IMR-90 (cell line): ENCODE results near the gene SLC4A8. TPM values are rescaled to one million over a fixed set of nuclear protein-coding genes. Genes with fewer than 3 reads are reported as not detected.

Experiments
- ATAC-seq: fragments of 200-7000 bp; cut with Tn5 transposase; 2 replicates; pipeline ENCODE4 v1.9.1; 2020; ENCODE audit warnings: low read depth, mild to moderate bottlenecking, moderate library complexity
- BruUV-seq: library from RNA; stranded (reverse); fragments of 400-500 nt; replicated peaks from 2 replicates; lab custom pipeline; 2021; lab: Mats Ljungman, UMichigan
- CTCF ChIA-PET: fragments of 300-600 bp; formaldehyde crosslinking; extraction: SDS; loops from one replicate; lab custom pipeline; 2021; ENCODE audit warnings: antibody characterized with exemption; lab: Yijun Ruan, JAX
- POLR2A ChIA-PET: fragments of 300-600 bp; sonication (Branson Sonifier 250); formaldehyde crosslinking; loops from one replicate; lab custom pipeline; 2022; ENCODE audit warnings: antibody characterized with exemption; ENCODE audit not compliant: unreplicated experiment; lab: Charles Lee
- DNase-seq: peaks from one replicate; pipeline ENCODE4 v3.0.0; 2013
- H2AFZ ChIP-seq: replicated peaks from 2 replicates; pipeline ENCODE3; 2013; ENCODE audit warnings: low read length, mild to moderate bottlenecking; ENCODE audit not compliant: poor library complexity
- H2AK5ac ChIP-seq: 2 replicates; pipeline ENCODE4 v1.6.1; 2013; ENCODE audit warnings: low read depth, low read length, inconsistent platforms
- H2AK9ac ChIP-seq: replicated peaks from 2 replicates; pipeline ENCODE3; 2013; ENCODE audit warnings: mild to moderate bottlenecking, low read depth, low read length, moderate library complexity; ENCODE audit not compliant: poor library complexity
- H2BK120ac ChIP-seq: 2 replicates; pipeline ENCODE4 v1.6.1; 2013; ENCODE audit warnings: low read depth, low read length, inconsistent platforms
- H2BK15ac ChIP-seq: 3 replicates; pipeline ENCODE4 v1.6.1; 2013; ENCODE audit warnings: low read depth, low read length, inconsistent platforms
- H2BK20ac ChIP-seq: 2 replicates; pipeline ENCODE4 v1.6.1; 2013; ENCODE audit warnings: low read depth, mild to moderate bottlenecking, inconsistent platforms, low read length, moderate library complexity
- H2BK5ac ChIP-seq: 2 replicates; pipeline ENCODE4 v1.6.1; 2013; ENCODE audit warnings: mild to moderate bottlenecking, low read depth, low read length, inconsistent platforms; ENCODE audit not compliant: poor library complexity, severe bottlenecking
- H3K14ac ChIP-seq: replicated peaks from 2 replicates; pipeline ENCODE4 v1.6.1; 2013; ENCODE audit warnings: low read depth, low read length, inconsistent platforms
- H3K18ac ChIP-seq: 2 replicates; pipeline ENCODE4 v1.6.1; 2013; ENCODE audit warnings: low read depth, low read length, control low read depth
- H3K23ac ChIP-seq: 2 replicates; pipeline ENCODE4 v1.6.1; 2013; ENCODE audit warnings: low read depth, low read length, inconsistent platforms
- H3K27ac ChIP-seq: 2 replicates; pipeline ENCODE4 v1.5.1; 2013; ENCODE audit warnings: mild to moderate bottlenecking, control low read depth, low read length; ENCODE audit not compliant: insufficient read depth
- H3K27me3 ChIP-seq: 2 replicates; pipeline ENCODE4 v1.6.1; 2013; ENCODE audit warnings: low read length; ENCODE audit not compliant: control insufficient read depth, insufficient read depth
- H3K36me3 ChIP-seq: 2 replicates; pipeline ENCODE4 v1.6.1; 2013; ENCODE audit warnings: low read length, mixed read lengths; ENCODE audit not compliant: control insufficient read depth, insufficient read depth
- H3K4ac ChIP-seq: 2 replicates; pipeline ENCODE4 v1.6.1; 2013; ENCODE audit warnings: low read depth, low read length, inconsistent platforms
- H3K4me1 ChIP-seq: 2 replicates; pipeline ENCODE4 v1.6.1; 2013; ENCODE audit warnings: low read length, mixed read lengths; ENCODE audit not compliant: control insufficient read depth, insufficient read depth
- H3K4me2 ChIP-seq: 2 replicates; pipeline ENCODE4 v1.6.1; 2013; ENCODE audit warnings: low read depth, mild to moderate bottlenecking, control low read depth, low read length, moderate library complexity
- H3K4me3 ChIP-seq: 2 replicates; pipeline ENCODE4 v1.5.1; 2013; ENCODE audit warnings: low read depth, mild to moderate bottlenecking, control low read depth, low read length, moderate library complexity; ENCODE audit not compliant: insufficient read depth
- H3K56ac ChIP-seq: 2 replicates; pipeline ENCODE4 v1.6.1; 2013; ENCODE audit warnings: low read length, inconsistent platforms; ENCODE audit not compliant: insufficient read depth; ENCODE audit errors: extremely low read depth
- H3K79me1 ChIP-seq, 2 experiments: 2 replicates each; pipeline ENCODE4 v1.6.1; 2013; ENCODE audit warnings: low read length in 2 of 2, inconsistent platforms in 1 of 2, low read depth in 1 of 2
- H3K9ac ChIP-seq: 2 replicates; pipeline ENCODE4 v1.6.1; 2013; ENCODE audit warnings: low read depth, low read length, control low read depth
- H3K9me1 ChIP-seq: 2 replicates; pipeline ENCODE4 v1.6.1; 2013; ENCODE audit warnings: low read length, inconsistent platforms; ENCODE audit not compliant: insufficient read depth
- H3K9me3 ChIP-seq: 2 replicates; pipeline ENCODE4 v1.6.1; 2013; ENCODE audit warnings: low read length; ENCODE audit not compliant: control insufficient read depth, insufficient read depth
- H4K20me1 ChIP-seq: 2 replicates; pipeline ENCODE4 v1.6.1; 2013; ENCODE audit warnings: low read length, inconsistent platforms; ENCODE audit not compliant: insufficient read depth
- H4K5ac ChIP-seq: 2 replicates; pipeline ENCODE4 v1.6.1; 2013; ENCODE audit warnings: mild to moderate bottlenecking, low read depth, low read length, control low read depth
- H4K8ac ChIP-seq, 2 experiments: 2 replicates each; pipeline ENCODE4 v1.6.1; 2013; ENCODE audit warnings: low read depth in 2 of 2, low read length in 2 of 2, control low read depth in 1 of 2, inconsistent platforms in 1 of 2
- H4K91ac ChIP-seq: 2 replicates; pipeline ENCODE4 v1.6.1; 2013; ENCODE audit warnings: low read depth, low read length, inconsistent platforms; ENCODE audit not compliant: insufficient read depth
- BHLHE40 ChIP-seq: fragments of 150-350 bp; IDR thresholded peaks from 2 replicates; pipeline ENCODE4 v1.6.1; 2016; ENCODE audit warnings: mild to moderate bottlenecking, low read depth, low read length
- CEBPB ChIP-seq: IDR thresholded peaks from 2 replicates; pipeline ENCODE4 v1.6.1; 2012; ENCODE audit warnings: low read depth, low read length, improper control_type of control experiment
- CHD1 ChIP-seq: IDR thresholded peaks from 2 replicates; pipeline ENCODE4 v1.6.1; 2012; ENCODE audit warnings: low read depth, low read length, improper control_type of control experiment
- CTCF ChIP-seq: conservative IDR thresholded peaks from 2 replicates; pipeline ENCODE4 v1.5.1; 2012; ENCODE audit warnings: mild to moderate bottlenecking, low read depth, low read length, improper control_type of control experiment
- FOS ChIP-seq: fragments of 150-350 bp; IDR thresholded peaks from 2 replicates; pipeline ENCODE4 v1.6.1; 2016; ENCODE audit warnings: low read depth, low read length
- MAFK ChIP-seq: IDR thresholded peaks from 2 replicates; pipeline ENCODE4 v1.6.1; 2012; ENCODE audit warnings: low read depth, low read length, improper control_type of control experiment
- MAZ ChIP-seq: IDR thresholded peaks from 2 replicates; pipeline ENCODE4 v1.6.1; 2012; ENCODE audit warnings: low read depth, mild to moderate bottlenecking, low read length, improper control_type of control experiment, moderate library complexity, borderline replicate concordance
- MXI1 ChIP-seq: IDR thresholded peaks from 2 replicates; pipeline ENCODE4 v1.6.1; 2012; ENCODE audit warnings: low read depth, mild to moderate bottlenecking, low read length, moderate library complexity, borderline replicate concordance
- NFE2L2 ChIP-seq: fragments of 150-350 bp; IDR thresholded peaks from 2 replicates; pipeline ENCODE4 v1.6.1; 2016; ENCODE audit warnings: low read depth, mild to moderate bottlenecking, low read length
- POLR2A ChIP-seq: IDR thresholded peaks from 2 replicates; pipeline ENCODE4 v1.6.1; 2012; ENCODE audit warnings: mild to moderate bottlenecking, low read depth, low read length
- RAD21 ChIP-seq: IDR thresholded peaks from 2 replicates; pipeline ENCODE4 v1.6.1; 2012; ENCODE audit warnings: low read length, improper control_type of control experiment
- RCOR1 ChIP-seq: IDR thresholded peaks from 2 replicates; pipeline ENCODE4 v1.6.1; 2012; ENCODE audit warnings: mild to moderate bottlenecking, low read length, improper control_type of control experiment; ENCODE audit not compliant: insufficient replicate concordance
- RFX5 ChIP-seq: IDR thresholded peaks from 2 replicates; pipeline ENCODE4 v1.8.0; 2012; ENCODE audit warnings: low read depth, mild to moderate bottlenecking, low read length, moderate library complexity
- SMC3 ChIP-seq: fragments of 150-350 bp; IDR thresholded peaks from 2 replicates; pipeline ENCODE4 v1.6.1; 2016; ENCODE audit warnings: low read depth, mild to moderate bottlenecking, antibody characterized with exemption, low read length, moderate library complexity
- USF2 ChIP-seq: fragments of 150-350 bp; IDR thresholded peaks from 2 replicates; pipeline ENCODE4 v1.6.1; 2017; ENCODE audit warnings: mild to moderate bottlenecking, antibody characterized with exemption, low read length, low read depth
- WGBS, 2 experiments: methylation state at CpG; one replicate each; pipeline versions ENCODE4 v1.1.5 to v1.1.7; 2013; ENCODE audit warnings: missing lambda C conversion rate in 2 of 2; ENCODE audit not compliant: insufficient read length in 1 of 2; ENCODE audit errors: extremely low coverage in 2 of 2; 5-methylcytosine and 5-hydroxymethylcytosine counted together
- dilution Hi-C: fragments of 300-500 bp; cut with HindIII; formaldehyde crosslinking; loops from one replicate; pipeline ENCODE4 v1.14.3; 2018; ENCODE audit warnings: low sequenced_read_pairs; ENCODE audit not compliant: unreplicated experiment
- in situ Hi-C: fragments of 300-500 bp; cut with MboI; formaldehyde crosslinking; loops from 3 replicates; pipeline ENCODE4 v1.14.3; 2019; ENCODE audit warnings: low sequenced_read_pairs, inconsistent platforms, mixed read lengths
- intact Hi-C: fragments of 100-400 bp; cut with micrococcal nuclease; formaldehyde crosslinking; loops from 2 replicates; pipeline ENCODE4 v1.10.0; 2022
- polyA plus RNA-seq, 3 experiments: library from polyadenylated mRNA; depleted of rRNA; stranded (reverse); fragments of >200 nt; gene quantifications; 2 replicates each; pipeline ENCODE4 v1.2.3, GENCODE V29; 2012; ENCODE audit warnings: low replicate concordance in 1 of 3
- total RNA-seq: library from RNA; depleted of rRNA; stranded (reverse); fragments of >200 nt; gene quantifications from 2 replicates; pipeline ENCODE4 v1.2.3, GENCODE V29; 2012
- TF ChIP-seq, protein P1 (sequence below): fragments of 150-350 bp; IDR thresholded peaks from 2 replicates; pipeline ENCODE4 v1.6.1; 2016; ENCODE audit warnings: low read depth, mild to moderate bottlenecking, low read length, moderate library complexity, borderline replicate concordance

Gene SLC4A8
- total and polyA plus RNA-seq, 2 of the 4 experiments (the other 2 are of a cell fraction): 3.1 to 5.2 TPM

DNA sequence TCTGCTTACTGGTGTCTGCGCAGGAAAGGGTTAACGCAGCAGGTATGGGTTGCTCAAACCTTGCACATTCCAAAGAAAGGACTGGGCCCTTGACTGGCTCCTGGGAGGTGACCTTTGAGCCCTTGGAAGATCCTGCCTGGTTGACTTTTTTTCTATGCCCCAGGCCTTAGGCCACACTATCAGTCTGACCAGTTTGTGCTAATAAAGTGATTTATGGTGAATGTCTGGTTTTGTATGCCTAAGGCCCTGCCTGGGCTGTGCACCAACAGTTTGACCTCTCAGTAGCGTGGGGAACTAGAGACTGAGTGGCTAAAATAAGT, 105.0 kb downstream of the SLC4A8 start:
- peaks cover 5% of the 10 kb centered on the region; the same call in 1 of the 2 replicates for H3K4me1 ChIP-seq
- ATAC-seq (no peak), DNase-seq (no peak)
- no peak overlapping the region for H3K4me3 ChIP-seq
- no peaks in the 10 kb centered on the region for H3K79me1 ChIP-seq
- H3K9me3 ChIP-seq: no peaks in the 10 kb centered on the region
- POLR2A ChIA-PET: no interaction called here
- WGBS, 2 experiments: no CpG with 5 or more reads among the region's 3 CpGs
- no peak overlapping the region for H3K56ac ChIP-seq
- H2AK5ac ChIP-seq: no peak overlapping the region
- no peak for TF ChIP-seq RAD21
- no peak for TF ChIP-seq BHLHE40
- no peak for TF ChIP-seq RFX5
- no peak for TF ChIP-seq CTCF
- TF ChIP-seq CHD1: no peak
- no peak for TF ChIP-seq MAZ
- TF ChIP-seq POLR2A: no peak
- no peak for TF ChIP-seq RCOR1
- TF ChIP-seq FOS: no peak
- TF ChIP-seq NFE2L2: no peak
- TF ChIP-seq USF2: no peak
- no peak for TF ChIP-seq MXI1
- TF ChIP-seq, protein P1, sequence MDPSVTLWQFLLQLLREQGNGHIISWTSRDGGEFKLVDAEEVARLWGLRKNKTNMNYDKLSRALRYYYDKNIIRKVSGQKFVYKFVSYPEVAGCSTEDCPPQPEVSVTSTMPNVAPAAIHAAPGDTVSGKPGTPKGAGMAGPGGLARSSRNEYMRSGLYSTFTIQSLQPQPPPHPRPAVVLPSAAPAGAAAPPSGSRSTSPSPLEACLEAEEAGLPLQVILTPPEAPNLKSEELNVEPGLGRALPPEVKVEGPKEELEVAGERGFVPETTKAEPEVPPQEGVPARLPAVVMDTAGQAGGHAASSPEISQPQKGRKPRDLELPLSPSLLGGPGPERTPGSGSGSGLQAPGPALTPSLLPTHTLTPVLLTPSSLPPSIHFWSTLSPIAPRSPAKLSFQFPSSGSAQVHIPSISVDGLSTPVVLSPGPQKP: no peak
- no peak for TF ChIP-seq MAFK
- no peak for TF ChIP-seq CEBPB
- no peak for TF ChIP-seq SMC3
- in situ Hi-C loops (loop anchor here (5.0 kb wide), 1 partner anchor 107 kb away; the partner anchor contains the start of gene SLC4A8), intact Hi-C loops (no loop called here), dilution Hi-C loops (no loop called here)
- no TSS peak for BruUV-seq
- H3K9ac ChIP-seq: no peak overlapping the region
- no peak overlapping the region for H4K5ac ChIP-seq
- H3K18ac ChIP-seq: no peak overlapping the region
- CTCF ChIA-PET: no interaction called here
- no peak overlapping the region for H2AFZ ChIP-seq
- no peak overlapping the region for H3K4ac ChIP-seq
- H2BK20ac ChIP-seq: no peak overlapping the region
- no peak overlapping the region for H4K91ac ChIP-seq
- no peak overlapping the region for H2BK15ac ChIP-seq
- H3K9me1 ChIP-seq: peaks cover 2% of the 10 kb centered on the region; the same call in 1 of the 2 replicates
- H2BK120ac ChIP-seq: no peak overlapping the region
- no peaks in the 10 kb centered on the region for H4K20me1 ChIP-seq
- no peak overlapping the region for H4K8ac ChIP-seq
- no peak overlapping the region for H3K4me2 ChIP-seq
- no peak overlapping the region for H3K27ac ChIP-seq
- no peak overlapping the region for H3K23ac ChIP-seq
- H3K14ac ChIP-seq: no peak overlapping the region
- H3K36me3 ChIP-seq: no peaks in the 10 kb centered on the region
- no peak overlapping the region for H2AK9ac ChIP-seq
- H2BK5ac ChIP-seq: no peak overlapping the region
- H3K27me3 ChIP-seq: no peaks in the 10 kb centered on the region
